BJ (cell line): ENCODE results near the gene LHFPL5. TPM values are rescaled to one million over a fixed set of nuclear protein-coding genes. Genes with fewer than 3 reads are reported as not detected.

ENCODE experiments used
- CTCF ChIA-PET: fragments of 350-600 bp; formaldehyde crosslinking; extraction: SDS; loops from one replicate; lab custom pipeline; 2021; ENCODE audit warnings: antibody characterized with exemption, inconsistent platforms; lab: Yijun Ruan, JAX
- POLR2A ChIA-PET: fragments of 300-600 bp; sonication (Branson Sonifier 250); formaldehyde crosslinking; extraction: SDS; loops from one replicate; lab custom pipeline; 2021; ENCODE audit warnings: antibody characterized with exemption; lab: Charles Lee
- DNase-seq: peaks from one replicate; pipeline ENCODE4 v3.0.0-alpha.2; 2011; ENCODE audit warnings: low read depth
- H3K27me3 ChIP-seq: 2 replicates; pipeline ENCODE4 v1.6.0; 2011; ENCODE audit warnings: low read length; ENCODE audit not compliant: control insufficient read depth, insufficient read depth
- H3K36me3 ChIP-seq: 2 replicates; pipeline ENCODE4 v1.5.1; 2011; ENCODE audit warnings: low read length; ENCODE audit not compliant: control insufficient read depth, insufficient read depth
- H3K4me3 ChIP-seq: 2 replicates; pipeline ENCODE4 v1.5.1; 2011; ENCODE audit warnings: low read depth, mild to moderate bottlenecking, control low read depth, low read length
- CTCF ChIP-seq: IDR thresholded peaks from 2 replicates; pipeline ENCODE4 v1.5.1; 2011; ENCODE audit warnings: low read depth, mild to moderate bottlenecking, control low read depth, inconsistent platforms, low read length, moderate library complexity; ENCODE audit not compliant: insufficient read depth
- polyA plus RNA-seq: library from polyadenylated mRNA; depleted of rRNA; stranded (reverse); fragments of >200 nt; gene quantifications from 2 replicates; pipeline ENCODE4 v1.2.3, GENCODE V29; 2011

LHFPL5 gene
- polyA plus RNA-seq, 1 experiment, result not detected

- POLR2A ChIA-PET, result no interaction called here
Measured at GRCh38 chr6:35784200-35784599, 21.0 kb upstream of the LHFPL5 start.

GRCh38 chr6:35786272-35786671 lies 18.9 kb upstream of the LHFPL5 start:
- TF ChIP-seq CTCF, result no peak
- ChIA-PET POLR2A (no interaction called here), CTCF (interaction anchor here (2.6 kb wide), 1 partner anchor 11 kb away, joined by 10 read pairs; the partner anchor contains the start of gene CLPS)
- DNase-seq, result no peak
- H3K4me3 ChIP-seq, result no peak overlapping the region
- no peaks in the 10 kb centered on the region for H3K36me3 ChIP-seq
- peaks cover 20% of the 10 kb centered on the region for H3K27me3 ChIP-seq

More at GRCh38 chr6:35784200-35784599, 21.0 kb upstream of the LHFPL5 start:
- Histone ChIP-seq H3K27me3 (peaks cover 19% of the 10 kb centered on the region), H3K36me3 (no peaks in the 10 kb centered on the region), H3K4me3 (no peak overlapping the region)
- no peak for TF ChIP-seq CTCF
- no peak for DNase-seq
- CTCF ChIA-PET, result no interaction called here

- Histone ChIP-seq H3K36me3 (no peaks in the 10 kb centered on the region), H3K4me3 (no peak overlapping the region), H3K27me3 (peaks cover 20% of the 10 kb centered on the region)
- TF ChIP-seq CTCF, result no peak
- CTCF ChIA-PET, result interaction anchor here (1.0 to 2.6 kb wide), 2 partner anchors 10 to 307 kb away, joined by 3 to 10 read pairs; partner anchors contain the start of gene CLPS
- DNase-seq, result no peak
- POLR2A ChIA-PET, result no interaction called here
Measured at GRCh38 chr6:35786810-35787209, 18.3 kb upstream of the LHFPL5 start.

- peaks cover 20% of the 10 kb centered on the region for H3K27me3 ChIP-seq
Measured at GRCh38 chr6:35787266-35788218, 17.6 kb upstream of the LHFPL5 start.

More at GRCh38 chr6:35787266-35788218, 17.6 kb upstream of the LHFPL5 start:
- Histone ChIP-seq H3K36me3 (no peaks in the 10 kb centered on the region), H3K4me3 (no peak overlapping the region)
- ChIA-PET CTCF (interaction anchor here (0.6 to 2.6 kb wide), 6 partner anchors 9 to 306 kb away, joined by 3 to 10 read pairs (median 3); partner anchors contain the start of gene CLPS), POLR2A (interaction anchor here (0.7 kb wide), 1 partner anchor 25 kb away, joined by 9 read pairs; no protein-coding TSS in a partner anchor)
- no peak for TF ChIP-seq CTCF
- no peak for DNase-seq
